ENCODE data around the gene PCDH19.

PCDH19 gene

DNA sequence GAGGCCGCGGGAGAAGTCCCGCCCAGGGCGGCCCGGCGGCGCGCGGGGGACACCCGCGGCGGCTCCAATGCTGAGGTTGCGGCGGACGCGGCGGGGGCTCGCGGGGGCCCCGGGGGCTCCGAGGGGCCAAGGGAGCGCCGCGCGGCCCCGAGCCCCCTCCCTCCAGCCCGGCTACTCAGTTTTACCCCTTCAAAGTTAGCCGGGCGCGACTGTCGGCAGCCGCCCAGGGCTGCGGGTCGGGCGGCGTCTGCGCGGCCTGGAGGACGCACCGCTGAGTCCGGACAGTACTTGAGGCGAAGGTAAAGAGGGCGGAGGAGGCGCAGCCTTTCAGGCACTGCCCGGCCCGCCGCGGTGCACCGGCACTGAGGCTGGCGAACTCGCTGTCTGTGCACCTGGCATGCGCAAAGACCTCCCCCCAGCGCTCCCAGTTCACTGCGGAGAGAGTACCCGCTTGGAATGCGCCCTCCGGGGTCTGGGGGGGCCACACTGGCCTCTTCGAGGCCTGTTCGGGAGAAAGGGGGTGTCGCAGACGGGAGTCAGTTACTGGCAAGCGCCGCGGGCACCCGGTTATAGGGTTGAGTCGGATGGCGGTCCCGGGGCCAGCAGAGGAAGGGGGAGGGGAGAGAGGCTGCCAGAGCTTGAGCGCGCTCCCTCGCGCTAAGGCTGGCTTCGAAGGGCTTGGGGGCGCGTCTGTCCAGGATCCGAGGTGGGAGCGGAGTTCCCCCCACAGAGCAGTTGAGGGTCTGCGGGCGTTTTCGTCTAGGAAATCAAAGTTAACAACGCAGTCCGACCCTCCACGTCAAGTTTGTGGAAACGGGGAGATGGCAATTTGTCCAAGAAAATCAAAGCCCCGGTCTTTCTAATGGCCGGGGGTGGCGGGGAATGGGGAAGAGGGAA, 1.1 kb downstream of the PCDH19 start:
- Histone ChIP-seq H3K27ac (replicated peaks) (no peak overlapping the region), H3K27me3 (ENCODE audit: insufficient read depth, poor library complexity, severe bottlenecking) (peaks cover 13% of the 10 kb centered on the region), H3K4me3 (replicated peaks; ENCODE audit: insufficient read depth, low read length) (no peak overlapping the region)
- TF ChIP-seq, protein P1, sequence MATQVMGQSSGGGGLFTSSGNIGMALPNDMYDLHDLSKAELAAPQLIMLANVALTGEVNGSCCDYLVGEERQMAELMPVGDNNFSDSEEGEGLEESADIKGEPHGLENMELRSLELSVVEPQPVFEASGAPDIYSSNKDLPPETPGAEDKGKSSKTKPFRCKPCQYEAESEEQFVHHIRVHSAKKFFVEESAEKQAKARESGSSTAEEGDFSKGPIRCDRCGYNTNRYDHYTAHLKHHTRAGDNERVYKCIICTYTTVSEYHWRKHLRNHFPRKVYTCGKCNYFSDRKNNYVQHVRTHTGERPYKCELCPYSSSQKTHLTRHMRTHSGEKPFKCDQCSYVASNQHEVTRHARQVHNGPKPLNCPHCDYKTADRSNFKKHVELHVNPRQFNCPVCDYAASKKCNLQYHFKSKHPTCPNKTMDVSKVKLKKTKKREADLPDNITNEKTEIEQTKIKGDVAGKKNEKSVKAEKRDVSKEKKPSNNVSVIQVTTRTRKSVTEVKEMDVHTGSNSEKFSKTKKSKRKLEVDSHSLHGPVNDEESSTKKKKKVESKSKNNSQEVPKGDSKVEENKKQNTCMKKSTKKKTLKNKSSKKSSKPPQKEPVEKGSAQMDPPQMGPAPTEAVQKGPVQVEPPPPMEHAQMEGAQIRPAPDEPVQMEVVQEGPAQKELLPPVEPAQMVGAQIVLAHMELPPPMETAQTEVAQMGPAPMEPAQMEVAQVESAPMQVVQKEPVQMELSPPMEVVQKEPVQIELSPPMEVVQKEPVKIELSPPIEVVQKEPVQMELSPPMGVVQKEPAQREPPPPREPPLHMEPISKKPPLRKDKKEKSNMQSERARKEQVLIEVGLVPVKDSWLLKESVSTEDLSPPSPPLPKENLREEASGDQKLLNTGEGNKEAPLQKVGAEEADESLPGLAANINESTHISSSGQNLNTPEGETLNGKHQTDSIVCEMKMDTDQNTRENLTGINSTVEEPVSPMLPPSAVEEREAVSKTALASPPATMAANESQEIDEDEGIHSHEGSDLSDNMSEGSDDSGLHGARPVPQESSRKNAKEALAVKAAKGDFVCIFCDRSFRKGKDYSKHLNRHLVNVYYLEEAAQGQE (IDR thresholded peaks at IDR 0.05; ENCODE audit: insufficient replicate concordance, low read depth), result no peak
- TF ChIP-seq, protein P2, sequence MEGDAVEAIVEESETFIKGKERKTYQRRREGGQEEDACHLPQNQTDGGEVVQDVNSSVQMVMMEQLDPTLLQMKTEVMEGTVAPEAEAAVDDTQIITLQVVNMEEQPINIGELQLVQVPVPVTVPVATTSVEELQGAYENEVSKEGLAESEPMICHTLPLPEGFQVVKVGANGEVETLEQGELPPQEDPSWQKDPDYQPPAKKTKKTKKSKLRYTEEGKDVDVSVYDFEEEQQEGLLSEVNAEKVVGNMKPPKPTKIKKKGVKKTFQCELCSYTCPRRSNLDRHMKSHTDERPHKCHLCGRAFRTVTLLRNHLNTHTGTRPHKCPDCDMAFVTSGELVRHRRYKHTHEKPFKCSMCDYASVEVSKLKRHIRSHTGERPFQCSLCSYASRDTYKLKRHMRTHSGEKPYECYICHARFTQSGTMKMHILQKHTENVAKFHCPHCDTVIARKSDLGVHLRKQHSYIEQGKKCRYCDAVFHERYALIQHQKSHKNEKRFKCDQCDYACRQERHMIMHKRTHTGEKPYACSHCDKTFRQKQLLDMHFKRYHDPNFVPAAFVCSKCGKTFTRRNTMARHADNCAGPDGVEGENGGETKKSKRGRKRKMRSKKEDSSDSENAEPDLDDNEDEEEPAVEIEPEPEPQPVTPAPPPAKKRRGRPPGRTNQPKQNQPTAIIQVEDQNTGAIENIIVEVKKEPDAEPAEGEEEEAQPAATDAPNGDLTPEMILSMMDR (IDR thresholded peaks at IDR 0.05; ENCODE audit: insufficient read depth, low read length), result no peak
- TF ChIP-seq GABPA (IDR thresholded peaks at IDR 0.05; ENCODE audit: low read depth), result no peak
- TF ChIP-seq SPI1 (IDR thresholded peaks at IDR 0.05; ENCODE audit: borderline replicate concordance, low read depth), result no peak
- TF ChIP-seq POLR2AphosphoS5 (IDR thresholded peaks at IDR 0.05; ENCODE audit: low read depth), result no peak
- no peak for DNase-seq (ENCODE audit: low read depth in 1 of 2, low spot score in 1 of 2)

DNA sequence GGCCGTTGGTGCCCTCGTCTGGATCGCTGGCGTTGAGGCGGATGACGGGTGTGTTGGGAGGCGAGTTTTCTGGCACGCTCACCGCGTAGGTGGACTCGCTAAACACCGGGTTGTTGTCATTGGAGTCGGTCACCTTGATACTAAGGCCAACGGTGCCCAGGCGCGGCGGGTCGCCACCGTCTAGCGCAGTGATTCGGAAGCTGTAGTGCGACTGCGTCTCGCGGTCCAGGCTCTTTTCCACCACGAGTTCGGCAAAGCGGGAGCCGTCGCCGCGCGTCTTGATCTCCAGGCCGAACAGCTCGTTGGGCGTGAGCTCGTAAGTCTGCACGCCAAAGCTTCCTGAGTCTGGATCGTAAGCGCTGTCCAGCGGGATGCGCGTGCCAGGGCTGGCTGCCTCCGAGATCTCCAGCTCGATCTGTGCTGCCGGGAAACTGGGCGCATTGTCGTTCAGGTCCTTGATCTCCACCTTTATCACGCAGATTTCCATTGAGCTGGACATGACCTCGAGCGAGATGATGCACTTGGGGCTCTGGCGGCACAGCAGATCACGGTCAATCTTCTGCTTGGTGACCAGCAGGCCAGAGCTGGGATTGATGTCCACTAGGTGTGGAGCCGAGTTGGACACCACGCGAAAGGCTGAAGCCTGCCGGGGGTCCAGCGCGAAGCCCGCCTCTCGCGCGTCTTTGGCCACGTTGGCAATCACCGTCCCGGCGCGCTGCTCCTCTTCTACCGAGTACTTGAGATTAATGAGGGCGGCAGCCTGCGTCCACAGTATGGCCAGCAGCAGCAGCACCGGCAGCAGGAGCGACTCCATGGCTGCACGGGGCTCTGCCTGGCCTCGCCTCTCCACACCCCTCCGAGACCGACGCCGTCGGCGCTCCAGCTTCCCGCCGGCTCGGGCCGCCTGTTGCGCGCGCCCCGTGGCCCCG, 2.0 kb downstream of the PCDH19 start:
- Histone ChIP-seq H3K27ac (replicated peaks) (no peak overlapping the region), H3K27me3 (ENCODE audit: insufficient read depth, poor library complexity, severe bottlenecking) (peaks cover 11% of the 10 kb centered on the region), H3K4me3 (replicated peaks; ENCODE audit: insufficient read depth, low read length) (no peak overlapping the region)
- TF ChIP-seq POLR2AphosphoS5 (IDR thresholded peaks at IDR 0.05; ENCODE audit: low read depth) (no peak), GABPA (IDR thresholded peaks at IDR 0.05; ENCODE audit: low read depth) (no peak), SPI1 (IDR thresholded peaks at IDR 0.05; ENCODE audit: borderline replicate concordance, low read depth) (no peak)
- TF ChIP-seq, protein P2 (IDR thresholded peaks at IDR 0.05; ENCODE audit: insufficient read depth, low read length), result no peak
- TF ChIP-seq, protein P1 (IDR thresholded peaks at IDR 0.05; ENCODE audit: insufficient replicate concordance, low read depth), result no peak
- no peak for DNase-seq (ENCODE audit: low read depth in 1 of 2, low spot score in 1 of 2)

DNA sequence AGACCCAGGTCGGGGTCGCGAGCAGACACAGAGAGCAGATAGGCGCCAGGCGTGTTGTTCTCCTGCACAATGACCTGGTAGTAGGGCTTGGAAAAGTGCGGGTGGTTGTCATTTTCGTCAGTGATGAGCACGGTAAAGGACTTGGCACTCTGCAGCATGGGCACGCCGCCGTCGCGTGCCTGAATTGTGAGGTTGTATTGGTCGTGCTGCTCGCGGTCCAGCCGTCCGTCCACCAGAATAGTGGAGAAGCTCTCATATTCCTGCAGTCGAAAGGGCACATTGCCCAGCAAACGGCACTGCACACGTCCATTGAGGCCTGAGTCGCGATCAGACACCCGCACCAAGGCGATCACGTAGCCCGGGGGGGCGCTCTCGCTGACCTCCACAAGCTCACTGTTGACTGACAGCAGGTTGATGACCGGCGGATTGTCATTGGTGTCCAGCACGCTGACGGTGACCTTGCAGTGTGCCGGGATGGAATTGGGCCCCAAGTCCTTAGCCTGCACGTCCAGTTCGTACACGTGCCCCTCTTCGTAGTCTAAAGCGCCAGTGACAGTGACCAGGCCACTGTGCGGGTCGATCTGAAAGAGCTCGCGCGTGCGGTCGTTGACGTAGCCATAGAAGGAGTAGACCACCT, 2.8 kb downstream of the PCDH19 start:
- H3K4me3 ChIP-seq (replicated peaks; ENCODE audit: insufficient read depth, low read length), result no peak overlapping the region
- TF ChIP-seq GABPA (IDR thresholded peaks at IDR 0.05; ENCODE audit: low read depth) (no peak), POLR2AphosphoS5 (IDR thresholded peaks at IDR 0.05; ENCODE audit: low read depth) (no peak)
- TF ChIP-seq, protein P2 (IDR thresholded peaks at IDR 0.05; ENCODE audit: insufficient read depth, low read length), result no peak
- TF ChIP-seq, protein P1 (IDR thresholded peaks at IDR 0.05; ENCODE audit: insufficient replicate concordance, low read depth), result no peak
- no peak overlapping the region for H3K27ac ChIP-seq (replicated peaks)
- DNase-seq (ENCODE audit: low read depth in 1 of 2, low spot score in 1 of 2), result no peak
- peaks cover 11% of the 10 kb centered on the region for H3K27me3 ChIP-seq (ENCODE audit: insufficient read depth, poor library complexity, severe bottlenecking)
